Raji (cell line): ENCODE results near the gene PKN1.

Experiments used
- POLR2A ChIP-seq: IDR thresholded peaks from 2 replicates; pipeline ENCODE4 v1.6.1; 2011; ENCODE audit warnings: low read depth, low read length, control low read depth; ENCODE audit not compliant: insufficient read depth

Gene PKN1

GRCh38 chr19:14480700-14481079, 47.6 kb downstream of the PKN1 start:
- no peak for TF ChIP-seq POLR2A

- no peak for TF ChIP-seq POLR2A
Observed at GRCh38 chr19:14482172-14482941, 49.3 kb downstream of the PKN1 start.

DNA sequence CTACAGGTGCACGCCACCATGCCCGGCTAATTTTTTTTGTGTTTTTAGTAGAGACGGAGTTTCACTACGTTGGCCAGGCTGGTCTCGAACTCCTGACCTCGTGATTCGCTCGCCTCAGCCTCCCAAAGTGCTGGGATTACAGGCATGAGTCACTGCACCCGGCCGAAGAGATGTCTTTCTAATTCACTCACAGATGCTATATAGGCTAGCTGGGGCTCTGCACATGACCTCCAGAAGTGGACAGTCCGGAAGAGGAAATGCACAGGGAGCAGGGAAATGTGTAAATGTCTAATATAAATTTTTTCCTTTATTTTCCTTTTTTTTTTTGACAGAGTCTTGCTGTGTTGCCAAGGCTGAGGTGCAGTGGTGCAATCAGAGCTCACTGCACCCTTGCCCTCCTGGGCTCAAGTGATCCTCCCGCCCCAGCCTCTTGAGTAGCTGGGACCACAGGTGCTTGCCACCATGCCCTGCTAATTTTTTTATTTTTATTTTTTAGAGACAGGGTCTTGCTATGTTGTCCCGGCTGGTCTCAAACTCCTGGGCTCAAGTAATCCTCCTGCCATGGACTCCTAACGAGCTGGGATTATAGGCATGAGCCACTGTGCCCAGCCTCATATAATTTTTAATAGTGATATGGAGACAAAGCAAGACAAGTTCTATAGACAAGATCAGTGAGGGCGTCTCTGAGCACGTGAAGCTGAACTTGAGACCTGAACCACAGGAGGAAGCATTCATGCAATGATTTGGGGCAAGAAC, 54.4 kb downstream of the PKN1 start:
- no peak for TF ChIP-seq POLR2A

DNA sequence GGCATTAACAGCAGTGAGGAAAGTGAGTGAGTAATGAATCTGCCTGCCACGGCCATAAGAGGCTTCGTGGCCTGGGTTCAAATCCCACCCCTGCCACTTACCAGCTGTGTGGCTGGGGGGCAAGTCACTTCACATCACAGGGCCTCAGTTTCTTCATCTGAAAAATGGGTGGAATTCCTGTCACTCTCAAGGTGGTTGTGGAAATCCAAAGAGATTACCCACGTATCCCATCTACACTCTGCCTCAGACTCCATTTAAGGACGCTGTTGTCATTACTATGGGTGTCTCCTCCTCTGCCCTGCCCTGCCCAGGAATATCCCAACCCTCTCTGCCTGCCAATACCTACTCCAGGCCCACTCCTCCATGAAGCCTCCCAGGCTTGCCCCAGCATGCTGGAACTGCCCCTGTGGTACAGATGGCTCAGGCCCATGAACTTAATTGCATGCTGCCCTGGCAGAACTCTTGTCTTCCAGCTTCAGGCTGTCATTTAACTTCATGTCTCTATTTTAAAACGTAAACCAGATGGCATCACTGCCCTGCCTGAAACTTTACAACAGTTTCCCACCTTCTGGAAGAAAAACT, 59.7 kb downstream of the PKN1 start:
- no peak for TF ChIP-seq POLR2A

GRCh38 chr19:14494411-14494810, 61.3 kb downstream of the PKN1 start:
- TF ChIP-seq POLR2A = no peak

GRCh38 chr19:14494910-14495671, 62.0 kb downstream of the PKN1 start:
- no peak for TF ChIP-seq POLR2A

GRCh38 chr19:14495672-14496028, 62.5 kb downstream of the PKN1 start:
- TF ChIP-seq POLR2A = no peak

DNA sequence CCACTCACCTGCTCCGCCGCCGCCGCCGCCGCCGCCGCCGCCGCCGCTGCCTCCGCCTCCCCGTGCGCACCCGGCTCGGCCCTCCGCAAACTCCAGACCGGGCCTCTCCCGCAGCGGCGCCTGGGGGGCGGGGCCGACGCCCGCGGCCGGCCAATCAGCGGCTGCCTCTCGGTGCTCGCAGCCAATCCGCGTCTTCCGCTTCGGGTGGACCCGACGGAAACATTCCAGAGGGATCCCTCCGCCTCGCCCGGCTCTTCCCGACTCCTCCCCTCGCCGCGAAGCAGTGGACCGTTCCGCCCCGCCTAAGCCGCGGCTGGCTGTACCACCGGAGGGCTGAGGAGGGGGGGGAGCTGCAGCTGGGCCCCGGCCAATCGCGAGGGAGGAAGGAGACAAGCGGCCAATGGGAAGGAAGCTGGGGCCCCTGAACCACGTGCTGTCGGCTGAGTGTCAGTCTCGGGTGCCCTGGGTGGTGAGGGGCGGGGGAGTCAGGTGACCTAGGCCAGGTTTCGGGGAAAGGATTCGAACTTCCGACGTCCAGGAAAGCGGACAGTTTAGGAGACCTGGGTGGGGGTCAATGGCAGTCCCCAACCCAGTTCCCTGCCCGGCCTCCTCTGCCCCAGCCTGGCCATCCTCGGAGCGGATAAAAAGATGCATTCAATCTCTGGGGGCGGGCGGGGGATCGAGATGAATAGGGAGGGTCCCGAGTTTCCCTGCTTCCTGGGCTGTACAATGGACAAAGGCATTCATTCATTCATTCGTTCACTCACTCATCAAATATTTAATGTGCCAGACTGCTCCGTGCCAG, 63.1 kb downstream of the PKN1 start, which contains the start of gene GIPC1:
Gene GIPC1 (minus strand): TSS at position 99 of the 805 bp plus-strand sequence. CDS start 13,151 bp downstream, outside the sequence.
- no peak for TF ChIP-seq POLR2A

DNA sequence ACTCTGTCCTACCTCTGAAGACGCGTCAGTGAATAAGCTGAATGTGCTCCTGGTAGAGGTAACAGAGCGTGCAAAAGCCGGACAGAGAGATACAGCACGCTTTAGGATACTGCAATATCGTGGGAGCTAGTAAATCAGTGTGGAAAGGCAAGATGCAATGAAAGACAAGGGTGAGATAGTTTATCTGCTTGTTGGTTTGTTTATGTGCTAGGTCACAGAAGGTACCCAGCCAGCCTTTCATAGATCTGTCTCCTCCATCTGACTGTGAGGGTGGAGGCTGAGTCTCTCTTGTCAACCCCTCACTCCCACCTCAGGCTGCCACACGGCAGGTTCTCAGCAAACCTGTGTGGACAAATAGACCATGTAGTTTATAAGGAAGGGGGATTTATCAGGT, 63.7 kb downstream of the PKN1 start:
- TF ChIP-seq POLR2A = no peak

DNA sequence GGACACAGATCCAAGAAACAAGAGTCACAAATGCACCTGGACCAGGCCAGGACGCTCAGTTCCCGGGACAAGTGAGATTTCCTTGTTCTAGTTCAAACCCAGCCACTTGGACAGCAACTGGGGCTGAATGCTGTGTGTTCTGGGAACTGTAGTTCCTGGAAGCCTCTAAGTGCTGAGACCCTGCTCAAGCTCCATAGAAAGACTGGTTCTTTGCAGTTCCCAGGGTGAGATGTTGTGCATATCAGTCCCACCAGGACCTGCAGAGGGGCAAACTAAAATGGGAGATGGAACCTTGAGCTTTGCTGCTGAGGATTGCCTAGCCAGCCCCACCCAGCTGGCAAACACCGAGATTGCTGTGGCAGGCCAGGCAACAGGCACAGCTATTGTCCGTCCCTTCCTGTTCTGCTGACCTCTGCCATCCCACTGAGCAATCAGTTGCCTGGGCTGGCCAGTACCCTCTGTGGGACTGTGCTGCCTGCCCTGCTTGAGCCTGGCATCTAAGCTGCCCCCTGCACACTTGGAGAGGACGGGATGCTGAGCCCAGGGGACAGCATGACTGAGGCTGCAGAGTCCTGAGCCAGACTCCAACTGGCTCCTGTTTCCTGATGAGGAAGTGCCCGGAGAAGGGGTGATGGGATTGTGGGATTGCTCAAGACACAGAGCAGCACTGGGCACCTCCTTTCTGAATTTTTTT, 64.3 kb downstream of the PKN1 start:
- no peak for TF ChIP-seq POLR2A

GRCh38 chr19:14502334-14503092, 69.4 kb downstream of the PKN1 start:
- TF ChIP-seq POLR2A = no peak

DNA sequence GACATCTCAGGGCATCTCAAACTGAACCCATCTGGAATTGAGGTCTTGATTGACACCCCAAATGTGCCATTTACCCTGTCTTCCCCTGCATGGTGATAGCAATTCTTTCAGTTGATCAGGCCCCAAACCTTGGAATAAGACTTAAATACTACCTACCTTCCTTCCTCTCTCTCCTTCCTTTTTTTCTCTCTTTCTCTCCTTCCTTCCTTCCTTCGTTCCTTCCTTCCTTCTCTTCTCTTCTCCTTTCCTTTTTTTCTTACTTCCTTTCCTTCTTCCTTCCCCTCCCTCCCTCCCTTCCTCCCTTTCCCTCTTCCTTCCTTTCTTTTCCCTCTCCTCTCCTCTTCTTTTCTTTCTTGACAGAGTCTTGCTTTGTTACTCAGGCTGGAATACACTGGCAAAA, 70.2 kb downstream of the PKN1 start:
- TF ChIP-seq POLR2A = no peak
